ENCODE results near the gene BTN2A1.
"Not testable (repeated sequence)": the region's sequence is repeated elsewhere in the genome, so short reads cannot be mapped to it uniquely, and the experiment has no call there.

BTN2A1 gene

DNA sequence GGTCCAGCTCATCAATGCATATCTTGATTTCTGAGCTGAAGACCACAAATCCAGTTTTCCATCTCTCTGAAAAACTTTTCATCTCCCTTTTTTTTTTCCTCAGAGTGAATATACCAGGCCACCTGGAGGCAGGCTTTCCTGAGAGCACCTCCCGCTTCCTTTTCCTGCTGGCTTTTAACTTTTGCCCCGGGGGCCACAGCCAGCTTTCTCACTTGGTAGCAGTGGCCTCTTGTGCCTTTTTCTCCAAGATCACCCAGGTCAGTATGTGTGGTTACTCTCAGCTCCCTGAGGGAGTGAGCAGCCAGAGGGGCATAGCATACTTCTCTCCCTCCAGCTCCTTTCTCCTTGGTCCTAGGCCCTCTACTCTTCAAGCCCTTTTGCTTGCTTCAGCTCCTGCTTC lies 42.3 kb downstream of the BTN2A1 start, which contains the start of gene BTN1A1:
Gene BTN1A1, plus strand, starts transcription at position 202 of the 400 bp plus-strand sequence. CDS start 984 bp downstream, outside the sequence.
- no peak for DNase-seq

DNA sequence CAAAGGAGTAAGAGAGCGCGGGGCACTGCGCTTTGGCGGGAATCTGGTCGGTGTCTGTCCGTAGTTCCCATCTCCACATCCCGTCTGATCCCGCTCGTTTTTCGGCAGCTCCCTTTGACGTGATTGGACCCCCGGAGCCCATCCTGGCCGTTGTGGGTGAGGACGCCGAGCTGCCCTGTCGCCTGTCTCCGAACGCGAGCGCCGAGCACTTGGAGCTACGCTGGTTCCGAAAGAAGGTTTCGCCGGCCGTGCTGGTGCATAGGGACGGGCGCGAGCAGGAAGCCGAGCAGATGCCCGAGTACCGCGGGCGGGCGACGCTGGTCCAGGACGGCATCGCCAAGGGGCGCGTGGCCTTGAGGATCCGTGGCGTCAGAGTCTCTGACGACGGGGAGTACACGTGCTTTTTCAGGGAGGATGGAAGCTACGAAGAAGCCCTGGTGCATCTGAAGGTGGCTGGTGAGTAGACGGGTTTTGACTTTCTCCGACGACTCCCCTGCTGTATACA lies 43.8 kb downstream of the BTN2A1 start:
- DNase-seq = no peak

DNA sequence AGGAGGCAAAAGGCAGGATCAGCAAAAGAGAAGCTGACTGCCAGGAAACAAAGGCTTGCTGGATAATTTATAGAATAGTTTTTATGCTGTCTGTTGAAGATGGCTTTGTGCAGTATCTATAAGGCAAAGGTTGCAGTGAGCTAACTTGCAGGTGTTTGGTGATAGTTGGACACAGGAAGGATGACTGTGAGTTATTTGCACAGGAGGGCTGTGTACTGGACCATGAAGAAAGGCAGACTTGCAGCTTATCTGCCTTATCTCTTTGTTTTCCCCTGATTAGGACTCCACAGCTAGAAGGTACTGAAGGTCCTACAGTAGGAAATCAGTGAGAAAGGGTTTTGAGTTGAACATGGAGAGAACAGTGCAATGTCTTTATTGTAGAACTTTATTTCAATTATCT lies 44.4 kb downstream of the BTN2A1 start:
- no peak for DNase-seq

DNA sequence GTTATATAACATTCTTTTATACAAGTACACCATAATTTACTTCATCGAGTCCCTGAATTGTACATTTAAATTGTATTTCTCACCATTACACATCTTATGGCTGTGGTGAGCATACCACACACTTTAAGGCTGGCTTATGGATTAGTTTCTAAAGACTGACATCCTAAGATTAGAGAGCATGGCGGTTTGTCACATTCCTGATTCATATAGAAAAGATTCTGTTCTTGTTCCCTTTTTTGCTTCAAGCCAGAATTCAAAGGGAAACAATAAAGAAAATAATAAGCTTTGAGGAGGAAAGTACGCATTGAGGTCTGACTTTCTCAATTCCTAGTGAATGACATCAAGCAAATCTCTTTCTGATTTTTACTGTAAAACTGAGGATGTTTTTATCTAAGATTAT lies 44.9 kb downstream of the BTN2A1 start:
- no peak for DNase-seq

DNA sequence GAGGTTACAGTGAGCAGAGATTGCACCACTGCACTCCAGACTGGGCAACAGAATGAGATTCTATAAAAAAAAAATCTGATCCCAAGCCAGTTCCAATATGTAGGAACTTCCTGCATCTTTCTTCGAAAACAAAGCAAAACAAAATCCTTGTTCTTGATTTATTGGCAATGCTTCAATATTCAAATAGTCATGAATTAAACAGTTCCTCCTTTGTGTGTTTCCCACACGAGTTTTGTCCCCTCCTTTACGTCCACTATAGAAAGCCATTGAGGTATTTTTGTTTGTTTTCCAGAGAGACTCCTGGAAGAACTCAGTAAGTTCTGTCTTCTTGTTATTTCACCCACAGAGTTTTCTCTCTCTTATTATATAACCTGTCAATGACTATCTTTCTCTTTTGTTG lies 49.9 kb downstream of the BTN2A1 start:
- DNase-seq = no peak

DNA sequence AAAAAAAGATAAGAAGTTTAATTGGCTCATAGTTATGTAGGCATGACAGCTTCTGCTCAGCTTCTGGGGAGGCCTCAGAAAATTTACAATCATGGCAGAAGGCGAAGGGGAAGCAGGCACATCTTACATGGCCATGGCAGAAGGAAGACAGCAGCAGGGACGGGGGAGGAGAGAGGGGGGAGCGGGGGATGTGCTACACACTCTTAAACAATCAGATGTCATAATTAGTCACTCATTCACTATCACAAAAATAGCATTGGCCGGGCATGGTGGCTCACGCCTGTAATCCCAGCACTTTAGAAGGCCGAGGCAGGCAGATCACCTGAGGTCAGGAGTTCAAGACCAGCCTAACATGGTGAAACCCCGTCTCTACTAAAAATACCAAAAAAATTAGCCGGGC lies 53.3 kb downstream of the BTN2A1 start:
- DNase-seq = not testable (repeated sequence)

DNA sequence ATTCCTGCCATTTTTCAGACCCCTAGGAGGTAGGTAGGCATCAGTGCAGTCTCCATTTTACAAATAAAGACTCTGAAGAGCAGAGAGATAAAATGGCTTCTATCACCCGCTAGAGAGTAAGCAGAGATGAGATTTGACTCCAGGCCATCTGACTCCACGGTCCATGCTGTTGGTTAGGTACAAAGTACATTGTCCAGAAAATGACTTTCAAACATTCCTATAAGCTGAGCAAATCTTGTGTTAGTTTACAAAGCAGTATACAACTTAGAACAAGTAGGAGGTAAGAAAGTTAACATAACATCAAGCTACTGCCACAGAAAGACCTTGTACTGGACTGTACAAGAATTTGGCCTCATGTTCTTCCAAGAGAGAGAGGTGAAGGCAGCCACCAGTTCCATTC lies 57.2 kb downstream of the BTN2A1 start:
- no peak for DNase-seq

DNA sequence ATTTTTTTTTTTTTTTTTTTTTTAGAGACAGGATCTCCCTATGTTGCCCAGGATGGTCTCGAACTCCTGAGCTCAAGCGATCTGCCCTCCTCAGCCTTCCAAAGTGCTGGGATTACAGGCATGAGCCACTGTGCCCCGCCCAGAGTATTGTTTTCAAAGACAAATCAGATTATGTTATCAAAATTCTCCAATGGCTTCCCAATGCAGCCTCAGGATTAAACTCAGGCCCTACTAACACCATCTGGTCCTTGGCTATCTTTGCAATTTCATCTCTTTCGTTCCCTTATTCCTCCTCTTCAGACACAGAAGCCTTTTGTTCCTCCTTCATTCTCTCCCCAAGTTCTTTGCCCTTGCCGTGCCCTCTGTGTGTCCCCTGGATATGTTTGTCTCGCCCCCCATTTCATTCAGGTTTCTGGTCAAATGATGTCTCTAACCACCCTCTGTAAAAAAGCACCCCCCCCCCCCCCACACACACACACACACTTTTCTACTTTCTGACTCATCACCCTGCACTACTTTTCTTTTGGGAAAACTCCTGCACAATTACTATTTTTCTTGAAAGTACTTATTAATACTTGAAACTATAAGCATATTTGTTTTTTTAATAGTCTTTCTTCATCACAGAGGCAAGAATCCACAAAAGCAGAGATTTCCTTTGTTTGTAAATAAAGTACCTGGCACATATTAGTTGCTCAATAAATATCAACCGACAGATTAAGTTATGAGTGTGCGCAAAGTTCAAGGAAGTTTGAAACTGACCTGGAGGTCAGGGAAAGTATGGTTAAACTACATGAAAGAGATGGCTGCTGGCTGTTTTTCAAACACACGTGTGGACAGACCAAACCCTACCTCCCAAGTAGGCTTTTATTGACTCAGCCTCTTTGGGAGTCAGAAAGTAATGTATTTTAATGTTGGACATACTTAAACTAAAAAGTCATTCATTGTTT lies 59.0 kb downstream of the BTN2A1 start:
- DNase-seq = no peak
